ENCODE results near the gene ADSL.

The ADSL gene

GRCh38 chr22:40312050-40312449, 34.2 kb upstream of the ADSL start:
- no peak overlapping the region for H3K4me3 ChIP-seq (ENCODE audit: low read depth, low read length)
- no peak overlapping the region for H3K27ac ChIP-seq (ENCODE audit: low read depth, low read length)
- no peaks in the 10 kb centered on the region for H3K4me1 ChIP-seq (ENCODE audit: control insufficient read depth, insufficient read depth, low read length)
- H3K9me3 ChIP-seq (ENCODE audit: control insufficient read depth, insufficient read depth, low read length), result no peaks in the 10 kb centered on the region
- no peak overlapping the region for H3K9ac ChIP-seq (ENCODE audit: low read depth, low read length)
- H3K27me3 ChIP-seq (ENCODE audit: control insufficient read depth, insufficient read depth, low read length), result no peaks in the 10 kb centered on the region
- peaks cover 98% of the 10 kb centered on the region for H3K36me3 ChIP-seq (ENCODE audit: control insufficient read depth, insufficient read depth, low read length)

- no peaks in the 10 kb centered on the region for H3K4me1 ChIP-seq (ENCODE audit: control insufficient read depth, insufficient read depth, low read length)
- no peaks in the 10 kb centered on the region for H3K27me3 ChIP-seq (ENCODE audit: control insufficient read depth, insufficient read depth, low read length)
- H3K9me3 ChIP-seq (ENCODE audit: control insufficient read depth, insufficient read depth, low read length), result no peaks in the 10 kb centered on the region
- H3K4me3 ChIP-seq (ENCODE audit: low read depth, low read length), result no peak overlapping the region
- peaks cover 98% of the 10 kb centered on the region for H3K36me3 ChIP-seq (ENCODE audit: control insufficient read depth, insufficient read depth, low read length)
- no peak overlapping the region for H3K9ac ChIP-seq (ENCODE audit: low read depth, low read length)
- H3K27ac ChIP-seq (ENCODE audit: low read depth, low read length), result no peak overlapping the region
Measured at GRCh38 chr22:40313007-40313406, 33.3 kb upstream of the ADSL start.

- H3K9ac ChIP-seq (ENCODE audit: low read depth, low read length), result no peak overlapping the region
Measured at GRCh38 chr22:40314041-40314440, 32.3 kb upstream of the ADSL start.

GRCh38 chr22:40320687-40321086, 25.6 kb upstream of the ADSL start:
- peaks cover 13% of the 10 kb centered on the region; the same call in 1 of the 2 replicates for H3K4me1 ChIP-seq (ENCODE audit: control insufficient read depth, insufficient read depth, low read length)
- no peak overlapping the region for H3K4me3 ChIP-seq (ENCODE audit: low read depth, low read length)
- peaks cover 81% of the 10 kb centered on the region for H3K36me3 ChIP-seq (ENCODE audit: control insufficient read depth, insufficient read depth, low read length)
- H3K9me3 ChIP-seq (ENCODE audit: control insufficient read depth, insufficient read depth, low read length), result no peaks in the 10 kb centered on the region
- H3K27me3 ChIP-seq (ENCODE audit: control insufficient read depth, insufficient read depth, low read length), result no peaks in the 10 kb centered on the region
- H3K27ac ChIP-seq (ENCODE audit: low read depth, low read length), result no peak overlapping the region
- no peak overlapping the region for H3K9ac ChIP-seq (ENCODE audit: low read depth, low read length)

More at GRCh38 chr22:40314041-40314440, 32.3 kb upstream of the ADSL start:
- H3K27me3 ChIP-seq (ENCODE audit: control insufficient read depth, insufficient read depth, low read length), result no peaks in the 10 kb centered on the region
- H3K36me3 ChIP-seq (ENCODE audit: control insufficient read depth, insufficient read depth, low read length), result peaks cover 90% of the 10 kb centered on the region
- H3K4me1 ChIP-seq (ENCODE audit: control insufficient read depth, insufficient read depth, low read length), result no peaks in the 10 kb centered on the region
- H3K27ac ChIP-seq (ENCODE audit: low read depth, low read length), result no peak overlapping the region
- no peak overlapping the region for H3K4me3 ChIP-seq (ENCODE audit: low read depth, low read length)
- no peaks in the 10 kb centered on the region for H3K9me3 ChIP-seq (ENCODE audit: control insufficient read depth, insufficient read depth, low read length)

- Histone ChIP-seq H3K4me1 (ENCODE audit: control insufficient read depth, insufficient read depth, low read length) (peaks cover 24% of the 10 kb centered on the region), H3K36me3 (ENCODE audit: control insufficient read depth, insufficient read depth, low read length) (peaks cover 72% of the 10 kb centered on the region), H3K9me3 (ENCODE audit: control insufficient read depth, insufficient read depth, low read length) (no peaks in the 10 kb centered on the region), H3K27me3 (ENCODE audit: control insufficient read depth, insufficient read depth, low read length) (no peaks in the 10 kb centered on the region), H3K9ac (ENCODE audit: low read depth, low read length) (no peak overlapping the region), H3K4me3 (ENCODE audit: low read depth, low read length) (no peak overlapping the region), H3K27ac (ENCODE audit: low read depth, low read length) (no peak overlapping the region)
Measured at GRCh38 chr22:40322021-40322420, 24.3 kb upstream of the ADSL start.

- no peaks in the 10 kb centered on the region for H3K27me3 ChIP-seq (ENCODE audit: control insufficient read depth, insufficient read depth, low read length)
- no peaks in the 10 kb centered on the region for H3K9me3 ChIP-seq (ENCODE audit: control insufficient read depth, insufficient read depth, low read length)
- no peak overlapping the region for H3K27ac ChIP-seq (ENCODE audit: low read depth, low read length)
- H3K36me3 ChIP-seq (ENCODE audit: control insufficient read depth, insufficient read depth, low read length), result peaks cover 63% of the 10 kb centered on the region
- H3K4me3 ChIP-seq (ENCODE audit: low read depth, low read length), result no peak overlapping the region
- no peak overlapping the region for H3K9ac ChIP-seq (ENCODE audit: low read depth, low read length)
- peaks cover 33% of the 10 kb centered on the region for H3K4me1 ChIP-seq (ENCODE audit: control insufficient read depth, insufficient read depth, low read length)
Measured at GRCh38 chr22:40322818-40323447, 23.4 kb upstream of the ADSL start.

- Histone ChIP-seq H3K9me3 (ENCODE audit: control insufficient read depth, insufficient read depth, low read length) (no peaks in the 10 kb centered on the region), H3K27me3 (ENCODE audit: control insufficient read depth, insufficient read depth, low read length) (no peaks in the 10 kb centered on the region), H3K36me3 (ENCODE audit: control insufficient read depth, insufficient read depth, low read length) (peaks cover 61% of the 10 kb centered on the region), H3K27ac (ENCODE audit: low read depth, low read length) (no peak overlapping the region), H3K4me1 (ENCODE audit: control insufficient read depth, insufficient read depth, low read length) (peaks cover 33% of the 10 kb centered on the region), H3K4me3 (ENCODE audit: low read depth, low read length) (no peak overlapping the region), H3K9ac (ENCODE audit: low read depth, low read length) (no peak overlapping the region)
Measured at GRCh38 chr22:40323681-40324171, 22.6 kb upstream of the ADSL start.

GRCh38 chr22:40324468-40325305, 21.6 kb upstream of the ADSL start:
- Histone ChIP-seq H3K27me3 (ENCODE audit: control insufficient read depth, insufficient read depth, low read length) (no peaks in the 10 kb centered on the region), H3K9ac (ENCODE audit: low read depth, low read length) (no peak overlapping the region), H3K36me3 (ENCODE audit: control insufficient read depth, insufficient read depth, low read length) (peaks cover 59% of the 10 kb centered on the region)

GRCh38 chr22:40325315-40325714, 21.0 kb upstream of the ADSL start:
- no peak overlapping the region for H3K4me3 ChIP-seq (ENCODE audit: low read depth, low read length)
- H3K9ac ChIP-seq (ENCODE audit: low read depth, low read length), result no peak overlapping the region
- H3K27me3 ChIP-seq (ENCODE audit: control insufficient read depth, insufficient read depth, low read length), result no peaks in the 10 kb centered on the region
- H3K36me3 ChIP-seq (ENCODE audit: control insufficient read depth, insufficient read depth, low read length), result peaks cover 62% of the 10 kb centered on the region
- H3K27ac ChIP-seq (ENCODE audit: low read depth, low read length), result peak overlapping the region; percentile 37
- H3K4me1 ChIP-seq (ENCODE audit: control insufficient read depth, insufficient read depth, low read length), result peaks cover 33% of the 10 kb centered on the region
- H3K9me3 ChIP-seq (ENCODE audit: control insufficient read depth, insufficient read depth, low read length), result no peaks in the 10 kb centered on the region

More at GRCh38 chr22:40324468-40325305, 21.6 kb upstream of the ADSL start:
- Histone ChIP-seq H3K4me3 (ENCODE audit: low read depth, low read length) (no peak overlapping the region), H3K9me3 (ENCODE audit: control insufficient read depth, insufficient read depth, low read length) (no peaks in the 10 kb centered on the region), H3K4me1 (ENCODE audit: control insufficient read depth, insufficient read depth, low read length) (peaks cover 33% of the 10 kb centered on the region), H3K27ac (ENCODE audit: low read depth, low read length) (peak overlapping the region; percentile 37)

- no peaks in the 10 kb centered on the region for H3K27me3 ChIP-seq (ENCODE audit: control insufficient read depth, insufficient read depth, low read length)
- peak overlapping the region; percentile 87 for H3K27ac ChIP-seq (ENCODE audit: low read depth, low read length)
- H3K4me1 ChIP-seq (ENCODE audit: control insufficient read depth, insufficient read depth, low read length), result peaks cover 51% of the 10 kb centered on the region
- no peak overlapping the region for H3K4me3 ChIP-seq (ENCODE audit: low read depth, low read length)
- no peaks in the 10 kb centered on the region for H3K9me3 ChIP-seq (ENCODE audit: control insufficient read depth, insufficient read depth, low read length)
- H3K36me3 ChIP-seq (ENCODE audit: control insufficient read depth, insufficient read depth, low read length), result peaks cover 50% of the 10 kb centered on the region
- H3K9ac ChIP-seq (ENCODE audit: low read depth, low read length), result no peak overlapping the region
Measured at GRCh38 chr22:40326905-40327735, 19.2 kb upstream of the ADSL start.

Measured in HUES48 (cell line).